Mucosa of stomach (tissue), 1 donor: ENCODE measurements around the gene NPY4R2.
"Not testable (repeated sequence)": the region's sequence is repeated elsewhere in the genome, so short reads cannot be mapped to it uniquely, and the experiment has no call there.

Experiments used
- H3K27me3 ChIP-seq: one replicate; pipeline ENCODE4 v1.7.0; 2013; ENCODE audit warnings: mild to moderate bottlenecking, low read length; ENCODE audit not compliant: control insufficient read depth, insufficient read depth
- H3K36me3 ChIP-seq: one replicate; pipeline ENCODE4 v1.7.0; 2013; ENCODE audit warnings: low read length; ENCODE audit not compliant: control insufficient read depth, insufficient read depth
- H3K4me1 ChIP-seq: one replicate; pipeline ENCODE4 v1.7.0; 2013; ENCODE audit warnings: mild to moderate bottlenecking, low read length; ENCODE audit not compliant: control insufficient read depth, insufficient read depth
- H3K4me3 ChIP-seq: one replicate; pipeline ENCODE4 v1.7.0; 2013; ENCODE audit warnings: low read length
- H3K9ac ChIP-seq: one replicate; pipeline ENCODE4 v1.7.0; 2013; ENCODE audit warnings: mild to moderate bottlenecking, low read length, moderate library complexity
- H3K9me3 ChIP-seq: one replicate; pipeline ENCODE4 v1.7.0; 2013; ENCODE audit warnings: mild to moderate bottlenecking, low read length, moderate library complexity; ENCODE audit not compliant: control insufficient read depth
- donor health status: Pancreatic carcinoma.

NPY4R2 gene

DNA sequence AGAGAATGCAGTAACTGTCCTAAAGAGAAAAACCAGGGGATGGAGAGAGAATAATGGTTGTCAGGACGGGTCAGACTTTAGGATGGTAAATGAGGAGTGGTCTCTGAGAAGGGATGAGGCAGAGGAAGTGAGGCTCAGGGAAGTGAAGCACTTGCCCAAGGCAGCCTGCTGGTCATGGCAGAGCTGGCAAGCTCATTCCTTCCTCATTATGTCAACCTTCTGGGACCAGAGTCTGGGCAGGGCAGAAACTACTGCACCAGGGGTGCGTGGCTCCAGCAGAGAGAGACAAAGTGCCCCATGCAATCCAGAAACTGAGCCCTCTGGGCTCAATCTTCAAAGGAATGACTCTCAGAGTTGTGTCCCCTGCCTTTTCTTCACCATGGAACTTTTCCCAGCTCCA lies 53.6 kb downstream of the NPY4R2 start:
- H3K4me1 ChIP-seq, H3K27me3 ChIP-seq, H3K4me3 ChIP-seq, H3K36me3 ChIP-seq, H3K9me3 ChIP-seq, H3K9ac ChIP-seq: not testable (repeated sequence)
